Epidermal melanocyte (primary cell): ENCODE measurements around the gene CYP3A4.
"Not testable (repeated sequence)": the region's sequence is repeated elsewhere in the genome, so short reads cannot be mapped to it uniquely, and the experiment has no call there.

ENCODE experiments used
- DNase-seq: peaks from one replicate; pipeline ENCODE4 v3.0.0; 2011; ENCODE audit warnings: low spot score; ENCODE audit not compliant: insufficient read length

CYP3A4 gene

DNA sequence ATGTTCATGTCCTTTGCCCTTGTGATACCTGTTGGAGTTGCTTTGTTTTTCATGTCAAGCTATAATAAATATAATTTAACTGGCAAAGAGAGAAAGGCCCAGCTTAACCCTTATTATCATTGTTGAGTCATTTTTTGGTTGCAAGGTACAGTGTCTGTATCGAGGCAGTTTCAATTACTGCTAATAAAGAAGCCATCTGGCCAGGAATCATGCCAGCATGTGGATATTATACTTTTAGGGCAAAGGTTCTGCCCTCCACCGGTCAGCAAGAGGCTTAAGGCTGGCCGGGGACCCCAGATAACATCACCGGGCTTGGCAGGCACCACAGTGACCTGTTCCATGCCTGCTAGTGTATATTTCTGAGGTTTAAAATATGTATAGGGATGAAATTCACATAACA lies 9.0 kb upstream of the CYP3A4 start:
- no peak for DNase-seq

DNA sequence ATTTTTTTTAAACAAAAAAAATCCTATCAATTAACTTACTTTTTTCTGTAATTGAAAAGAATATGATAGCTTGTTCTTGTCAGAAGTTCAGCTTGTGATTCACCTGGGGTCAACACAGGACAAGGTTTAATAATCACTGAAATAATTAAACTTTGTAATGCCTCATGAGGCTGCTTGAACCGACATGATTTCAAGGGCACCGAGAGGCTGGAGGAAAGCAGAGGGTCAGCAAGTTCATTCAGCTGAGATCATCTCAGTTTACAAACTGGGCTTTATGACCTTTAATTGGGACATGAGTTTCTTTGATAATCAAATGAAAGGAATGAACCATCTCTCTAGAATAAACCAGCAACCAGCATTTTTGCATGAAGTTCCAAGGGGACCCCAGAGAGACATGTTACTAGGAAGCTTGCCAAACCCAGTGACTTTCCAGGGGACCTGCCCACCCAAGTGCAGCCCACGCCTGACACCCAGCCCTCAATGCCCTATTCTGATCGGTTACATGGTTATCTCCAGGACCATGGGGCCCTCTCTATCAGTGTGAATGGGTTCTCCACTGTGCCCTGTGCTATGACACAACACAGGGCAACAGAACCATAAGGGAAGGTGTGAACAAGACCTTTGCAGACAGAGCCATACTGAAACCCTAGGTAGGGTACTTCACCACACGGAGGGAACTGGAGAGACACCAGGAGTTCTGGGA lies 7.8 kb upstream of the CYP3A4 start:
- DNase-seq: no peak

DNA sequence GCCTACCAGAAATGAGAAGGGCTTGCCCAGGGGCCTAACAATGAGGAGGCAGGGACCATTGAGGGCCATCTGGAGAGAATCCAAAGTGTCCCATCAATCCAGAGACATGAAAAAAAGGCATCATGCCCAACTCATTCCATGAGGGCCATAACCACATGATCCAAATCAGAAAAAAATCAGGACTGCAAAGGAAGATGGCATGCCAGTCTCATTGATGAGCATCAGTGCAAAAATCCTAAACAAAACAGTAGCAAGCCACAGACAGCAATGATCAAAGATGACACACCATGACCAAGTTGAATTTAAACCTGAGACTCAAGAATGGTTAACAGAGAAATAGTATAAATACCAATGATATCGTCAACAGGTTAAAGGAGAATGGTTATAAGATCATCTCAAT lies 7.0 kb upstream of the CYP3A4 start:
- no peak for DNase-seq

DNA sequence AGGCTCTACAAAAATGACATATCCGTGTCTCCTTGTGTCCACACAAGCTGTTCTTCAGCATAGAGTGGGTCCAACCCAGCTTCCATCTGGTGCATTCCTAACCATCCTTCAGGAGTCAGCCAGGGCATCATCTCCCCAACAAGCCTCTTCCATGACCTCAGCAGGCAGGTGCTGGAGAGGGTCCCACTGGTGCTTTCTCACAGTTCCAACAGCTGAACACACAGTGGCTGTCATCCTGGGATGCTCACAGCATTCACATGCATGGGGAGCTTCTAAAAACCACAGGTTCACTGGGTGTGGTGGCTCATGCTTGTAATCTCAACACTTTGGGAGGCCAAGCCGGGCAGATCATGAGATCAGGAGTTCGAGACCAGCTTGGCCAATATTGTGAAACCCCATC lies 6.4 kb upstream of the CYP3A4 start:
- no peak for DNase-seq

DNA sequence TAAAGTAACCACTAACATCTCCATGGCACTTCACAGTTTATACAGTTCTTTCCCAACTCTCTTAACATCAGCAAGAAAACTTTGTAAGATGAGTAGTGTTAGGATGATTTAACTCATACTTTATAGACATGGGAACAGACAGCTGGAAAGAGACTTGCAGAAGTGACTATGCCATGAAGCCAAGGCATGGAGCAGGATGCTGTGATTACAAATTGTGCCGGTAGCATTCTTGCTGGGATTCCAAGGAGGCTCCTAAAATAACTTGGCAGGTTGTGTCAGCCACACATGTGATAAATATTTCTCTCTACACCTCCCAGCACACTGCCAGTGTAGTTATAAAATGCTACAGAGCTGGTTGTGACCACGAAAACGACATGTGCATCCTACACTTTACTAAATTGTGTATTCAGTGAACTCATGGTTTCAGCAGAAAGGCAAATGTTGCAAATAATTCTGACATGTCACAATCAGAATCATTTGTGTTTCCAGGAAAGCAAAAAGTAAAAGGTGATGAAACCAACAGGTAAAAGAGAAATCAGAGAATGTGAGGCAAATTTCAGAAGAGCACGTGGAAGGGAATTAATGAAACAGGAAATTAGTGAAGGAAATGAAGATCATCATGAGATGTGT lies 5.6 kb upstream of the CYP3A4 start:
- no peak for DNase-seq

DNA sequence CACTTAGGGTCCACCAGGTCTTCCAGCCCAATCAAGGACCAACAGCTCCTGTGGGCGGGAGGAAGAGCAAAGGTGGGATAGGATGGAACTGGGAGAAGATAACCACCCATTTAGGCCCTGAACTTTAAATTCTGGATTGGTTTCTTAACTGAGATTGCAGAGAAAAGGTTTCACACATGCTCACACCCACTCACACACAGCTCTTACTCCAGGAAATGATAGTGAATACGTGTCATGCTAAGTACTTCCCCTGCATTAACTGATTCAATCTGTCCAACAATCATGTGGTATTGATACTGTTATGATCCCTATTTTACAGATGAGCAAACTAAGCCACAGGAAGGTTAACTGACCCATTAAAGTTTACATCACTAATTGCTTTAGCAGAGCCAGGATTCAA lies 4.6 kb upstream of the CYP3A4 start:
- no peak for DNase-seq

DNA sequence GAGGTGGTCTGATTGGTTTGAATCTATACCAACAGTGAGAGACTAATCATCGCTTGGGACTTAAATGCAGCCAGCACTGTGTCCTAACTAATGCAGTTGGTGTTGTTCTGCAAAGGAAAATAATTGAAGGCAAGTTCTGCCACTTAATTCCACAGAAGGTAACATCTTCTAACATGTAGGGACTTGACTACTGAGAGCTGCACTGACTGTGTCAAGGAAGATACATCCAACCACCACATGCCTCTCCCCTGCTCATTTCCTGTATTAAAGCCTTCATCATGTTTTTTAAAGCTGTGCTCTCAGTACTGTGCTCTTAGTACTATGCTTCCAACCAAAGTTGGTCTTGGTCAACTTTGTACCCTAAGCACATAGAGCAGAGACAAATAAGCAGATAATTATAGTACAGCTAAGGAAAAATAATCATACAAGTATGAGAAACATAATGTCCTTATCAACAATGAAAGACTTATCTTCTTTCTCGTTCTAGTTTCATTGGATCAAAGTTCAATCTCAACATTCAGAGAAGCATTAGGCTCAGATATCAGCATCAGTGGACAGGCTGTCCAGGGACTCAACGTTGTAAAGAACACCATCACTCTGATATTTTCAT lies 2.8 kb upstream of the CYP3A4 start:
- no peak for DNase-seq

DNA sequence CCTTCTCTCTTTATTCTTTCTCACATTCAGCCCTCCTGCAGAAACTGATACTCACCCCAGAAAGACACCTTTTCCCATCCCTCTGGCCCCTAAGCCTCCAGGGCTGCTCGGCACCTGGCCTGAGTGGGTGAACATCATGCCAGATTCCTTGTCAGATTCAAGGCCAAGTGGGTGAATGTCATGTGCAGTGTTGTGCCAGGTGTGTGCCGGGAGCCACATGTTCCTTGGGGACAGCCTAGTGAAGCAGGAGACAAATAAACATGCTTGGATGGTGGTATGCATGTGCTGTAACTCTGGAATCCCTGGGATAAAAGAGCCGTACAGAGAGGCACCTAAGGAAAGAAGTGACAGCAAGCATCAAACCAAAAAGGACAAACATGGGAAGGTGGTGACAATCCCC lies 1.7 kb upstream of the CYP3A4 start:
- not testable (repeated sequence) for DNase-seq

DNA sequence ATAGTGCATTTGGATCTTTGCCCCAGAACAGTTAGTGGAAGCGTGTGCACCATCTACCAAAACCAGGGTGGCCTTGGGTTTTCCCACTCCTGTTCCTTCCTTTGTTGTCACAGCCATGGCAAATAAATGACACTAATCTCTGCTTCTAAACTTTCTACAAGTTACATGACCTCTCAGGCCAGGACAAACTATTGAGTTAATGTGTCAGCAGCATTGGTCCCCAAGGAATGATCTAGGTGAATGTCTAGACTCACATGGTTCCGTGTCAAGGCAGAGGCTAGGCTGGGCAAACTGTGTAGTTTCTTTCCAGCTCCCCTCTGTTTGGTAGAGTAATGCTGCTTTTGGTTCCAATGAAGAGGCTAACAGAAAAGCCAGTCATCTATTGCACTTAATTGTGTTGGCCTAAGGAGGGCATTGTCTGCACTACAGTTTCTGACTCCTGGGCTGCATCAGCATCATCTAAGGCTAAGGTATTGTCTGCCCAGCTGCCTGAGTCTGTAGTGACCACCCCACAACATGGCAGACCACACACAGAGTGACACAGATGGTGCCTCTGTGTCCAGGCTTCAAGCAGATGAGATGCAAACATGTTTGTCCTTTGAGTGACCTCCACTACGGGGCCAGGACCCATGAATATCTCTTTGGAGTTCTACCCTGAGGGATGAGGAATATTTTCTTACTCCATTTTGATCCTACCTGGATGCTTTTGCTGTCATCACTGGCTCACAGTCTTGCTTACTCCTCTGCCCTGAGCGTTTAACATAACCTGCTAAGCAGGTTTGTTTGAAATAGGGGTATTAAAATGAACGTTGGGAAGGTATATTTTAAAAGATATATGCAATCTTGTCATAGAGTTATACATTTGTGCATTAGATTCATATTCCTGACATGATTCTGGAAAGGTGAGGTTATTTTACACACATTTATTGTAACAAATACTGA lies 1.7 kb downstream of the CYP3A4 start:
- DNase-seq: no peak

DNA sequence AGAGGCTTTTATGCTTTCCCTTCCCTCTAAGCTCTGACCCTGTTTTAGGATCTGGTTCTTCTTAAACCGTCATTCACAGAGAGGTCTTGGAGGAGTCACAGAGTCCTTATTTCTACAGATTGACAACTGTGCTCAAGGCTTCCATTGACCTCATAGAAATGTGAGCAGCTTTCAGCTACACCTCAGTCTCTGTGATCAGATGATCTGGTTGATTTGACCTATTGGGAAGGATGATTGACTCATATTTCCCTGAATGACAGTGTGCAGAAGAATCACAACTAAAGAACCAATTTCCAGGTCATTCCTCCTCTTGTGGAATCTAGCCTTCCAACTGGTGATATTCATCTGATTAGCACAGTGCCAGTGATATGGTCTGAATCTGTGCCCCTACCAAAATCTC lies 3.4 kb downstream of the CYP3A4 start:
- no peak for DNase-seq

DNA sequence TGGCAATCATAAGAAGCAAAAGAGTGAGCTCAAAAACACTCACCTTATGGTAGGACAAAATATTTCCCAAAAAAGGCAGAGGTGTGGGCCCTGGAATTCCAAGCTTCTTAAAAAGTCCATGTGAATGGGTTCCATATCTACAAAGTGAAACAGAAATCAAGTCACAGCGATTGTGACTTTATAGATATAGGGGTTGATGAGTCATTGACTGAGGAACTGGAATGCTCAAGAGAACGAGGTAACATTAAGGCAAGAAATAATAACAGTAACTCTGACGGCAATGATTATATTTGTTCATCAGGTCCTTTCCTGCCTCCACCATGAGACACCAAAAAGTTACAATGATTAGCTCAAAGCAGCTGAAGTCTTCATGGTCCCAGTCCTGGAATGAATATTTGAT lies 4.0 kb downstream of the CYP3A4 start:
- no peak for DNase-seq

DNA sequence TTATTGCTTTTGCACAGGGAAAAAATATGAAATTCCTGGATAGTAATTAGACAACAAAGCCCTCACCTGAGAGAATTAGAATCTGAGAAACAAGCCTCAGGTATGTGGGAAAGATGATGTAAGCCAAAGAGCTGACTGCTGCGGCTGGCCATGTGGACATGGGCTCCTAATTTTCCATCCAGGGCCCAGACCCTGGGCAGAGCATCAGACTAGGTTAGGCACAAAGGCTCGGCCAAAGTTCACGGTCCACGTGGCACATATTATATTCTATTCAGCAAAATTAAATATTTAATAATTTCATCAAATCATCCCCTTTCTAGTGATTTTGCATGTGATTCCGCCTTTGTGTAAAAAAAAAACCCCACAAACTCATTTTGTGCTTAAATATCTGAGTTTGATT lies 5.1 kb downstream of the CYP3A4 start:
- DNase-seq: no peak

DNA sequence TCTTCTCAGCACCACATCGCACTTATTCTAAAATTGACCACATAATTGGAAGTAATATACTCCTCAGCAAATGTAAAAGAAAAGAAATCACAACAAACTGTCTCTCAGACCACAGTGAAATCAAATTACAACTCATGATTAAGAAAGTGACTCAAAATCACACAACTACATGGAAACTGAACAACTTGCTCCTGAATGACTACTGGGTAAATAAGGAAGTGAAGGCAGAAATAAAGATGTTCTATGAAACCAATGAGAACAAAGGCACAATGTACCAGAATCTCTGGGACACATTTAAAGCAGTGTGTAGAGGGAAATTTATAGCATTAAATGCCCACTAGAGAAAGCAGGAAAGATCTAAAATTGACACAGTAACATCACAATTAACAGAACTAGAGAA lies 10.6 kb downstream of the CYP3A4 start:
- not testable (repeated sequence) for DNase-seq

DNA sequence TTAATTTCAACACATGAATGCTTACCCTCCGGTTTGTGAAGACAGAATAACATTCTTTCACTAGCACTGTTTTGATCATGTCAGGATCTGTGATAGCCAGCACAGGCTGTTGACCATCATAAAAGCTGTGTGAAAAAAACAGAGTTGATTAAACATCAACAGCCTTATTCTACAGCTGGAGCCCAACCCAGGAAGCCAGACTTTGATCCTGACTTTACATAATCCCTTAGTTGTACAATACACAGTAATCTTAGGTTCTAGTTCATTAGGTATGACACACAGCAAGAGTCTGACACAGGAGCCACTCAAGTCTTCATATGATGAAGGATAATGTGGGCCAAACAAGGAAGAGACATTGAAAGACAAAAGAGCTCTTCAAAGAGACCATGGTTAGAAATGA lies 11.4 kb downstream of the CYP3A4 start:
- no peak for DNase-seq

DNA sequence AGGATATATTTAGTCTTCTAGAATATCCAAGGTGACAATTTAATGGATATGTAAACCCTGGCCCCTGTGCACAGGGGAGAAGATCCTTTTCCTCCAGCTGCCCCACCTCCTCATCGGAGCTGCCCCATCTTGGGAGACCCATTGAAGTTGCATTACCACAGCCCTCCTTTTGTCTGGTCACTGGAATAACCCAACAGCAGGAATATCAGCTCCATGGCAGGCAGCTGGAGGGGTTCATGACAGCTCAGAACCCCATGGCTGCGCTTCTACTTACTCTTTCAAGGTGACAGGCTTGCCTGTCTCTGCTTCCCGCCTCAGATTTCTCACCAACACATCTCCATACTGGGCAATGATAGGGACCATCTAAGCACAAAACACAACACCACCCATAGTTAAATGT lies 14.5 kb downstream of the CYP3A4 start:
- not testable (repeated sequence) for DNase-seq

DNA sequence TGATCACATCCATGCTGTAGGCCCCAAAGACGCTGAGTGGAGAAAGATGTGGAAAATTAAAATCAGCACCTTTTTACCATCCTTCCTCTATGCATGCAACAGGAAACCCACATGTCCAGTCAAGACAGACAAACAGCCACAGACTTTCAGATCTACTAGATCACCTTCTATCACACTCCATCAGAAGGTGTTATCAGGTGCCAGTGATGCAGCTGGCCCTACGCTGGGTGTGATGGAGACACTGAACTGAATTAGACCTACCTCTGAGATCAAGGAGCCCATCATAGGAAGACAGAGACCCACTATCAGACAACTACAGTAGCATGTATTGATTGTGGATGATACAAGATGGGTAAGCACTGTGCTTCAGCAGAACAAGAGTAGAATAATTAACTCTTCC lies 15.5 kb downstream of the CYP3A4 start:
- no peak for DNase-seq

DNA sequence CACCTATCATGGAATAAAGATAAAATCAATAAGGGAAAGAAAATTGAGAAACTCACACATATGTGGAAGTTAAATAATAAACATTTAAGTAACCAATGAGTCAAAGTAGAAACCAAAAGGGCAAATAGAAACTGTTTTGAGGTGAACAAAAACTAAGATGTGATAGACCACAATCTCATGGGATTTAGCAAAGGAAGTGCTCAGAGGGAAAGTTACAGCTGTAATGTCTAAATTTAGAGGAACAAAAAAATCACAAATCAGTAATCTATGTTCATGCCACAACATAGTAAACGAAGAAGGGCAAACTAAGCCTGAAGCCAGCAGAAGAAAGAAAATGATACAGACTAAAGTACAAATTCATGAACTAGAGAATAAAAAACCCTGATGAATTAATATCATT lies 16.3 kb downstream of the CYP3A4 start:
- no peak for DNase-seq

DNA sequence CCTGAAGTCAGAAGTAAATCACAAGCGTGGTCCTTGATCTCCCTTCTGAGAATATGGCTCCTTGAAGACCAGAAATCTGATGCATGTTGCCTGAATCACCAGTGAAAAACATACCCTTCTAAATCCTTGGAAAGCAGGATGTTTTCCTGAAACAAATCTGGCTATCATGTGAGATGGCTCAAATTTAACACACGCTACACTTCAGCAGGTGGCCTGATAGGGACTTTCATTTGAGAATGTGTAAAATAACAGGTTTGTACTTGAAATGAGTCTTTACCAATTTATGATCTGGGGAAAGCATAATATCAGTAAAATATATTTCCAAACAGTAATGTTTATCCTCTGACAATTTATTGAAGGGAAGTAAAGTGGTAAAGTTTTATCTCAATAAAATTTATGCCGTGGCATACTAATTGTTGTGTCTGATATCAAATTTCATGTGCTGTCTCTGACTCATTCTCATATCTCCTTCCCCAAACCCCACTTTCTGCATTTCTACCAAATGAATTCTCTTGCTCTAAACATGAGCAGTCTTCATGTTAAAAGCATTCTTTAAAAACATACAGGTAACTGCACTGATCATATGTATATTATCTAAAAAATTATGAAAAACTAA lies 17.4 kb downstream of the CYP3A4 start:
- no peak for DNase-seq

DNA sequence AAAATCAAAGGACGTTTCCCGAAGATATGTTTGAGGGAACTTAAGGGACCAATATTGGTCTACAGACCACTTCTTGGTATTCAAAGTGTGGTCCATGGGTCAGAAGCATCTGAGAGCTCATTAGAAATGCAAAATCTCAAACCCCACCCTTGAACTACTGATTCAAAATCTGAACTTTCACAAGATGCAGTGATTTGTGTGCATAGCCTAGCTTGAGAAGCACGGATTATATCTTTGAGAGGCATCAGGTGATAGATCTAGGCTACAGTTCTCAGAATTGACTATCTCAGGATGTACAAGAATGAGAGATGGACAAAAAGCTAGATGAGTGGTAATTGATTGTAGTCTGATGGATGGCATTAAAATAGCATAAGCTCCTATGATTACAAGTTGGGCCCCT lies 19.5 kb downstream of the CYP3A4 start:
- no peak for DNase-seq

DNA sequence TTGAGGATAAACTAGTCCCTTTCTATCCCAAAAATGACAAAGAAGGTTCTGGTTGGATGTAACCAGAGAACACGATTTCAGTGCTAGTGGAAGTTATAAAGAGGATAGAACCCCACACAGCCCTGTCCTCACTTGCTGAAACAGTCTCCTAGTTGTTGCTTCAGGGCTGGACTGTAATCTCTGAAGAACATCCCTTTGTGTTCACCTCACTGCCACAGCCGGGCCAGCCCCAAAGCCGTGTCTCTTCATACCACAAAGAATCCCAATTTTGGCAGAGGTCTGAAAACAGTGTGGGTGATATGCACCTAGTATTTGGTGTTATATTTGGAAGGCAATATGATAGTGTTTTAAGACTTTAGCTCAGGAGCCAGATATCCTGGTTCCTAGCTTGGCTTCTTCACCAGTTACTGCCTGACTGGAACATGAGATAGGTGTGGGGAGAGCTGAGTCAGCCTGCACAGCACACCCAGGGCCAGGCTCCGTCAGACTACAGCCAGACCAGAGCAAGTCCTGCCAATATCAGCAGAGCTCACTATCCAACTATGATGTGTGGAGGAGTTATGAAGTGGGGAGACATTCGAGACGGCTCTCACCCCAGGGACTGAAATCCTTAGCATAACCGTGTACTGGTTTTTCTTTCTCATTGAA lies 21.2 kb downstream of the CYP3A4 start:
- DNase-seq: no peak

DNA sequence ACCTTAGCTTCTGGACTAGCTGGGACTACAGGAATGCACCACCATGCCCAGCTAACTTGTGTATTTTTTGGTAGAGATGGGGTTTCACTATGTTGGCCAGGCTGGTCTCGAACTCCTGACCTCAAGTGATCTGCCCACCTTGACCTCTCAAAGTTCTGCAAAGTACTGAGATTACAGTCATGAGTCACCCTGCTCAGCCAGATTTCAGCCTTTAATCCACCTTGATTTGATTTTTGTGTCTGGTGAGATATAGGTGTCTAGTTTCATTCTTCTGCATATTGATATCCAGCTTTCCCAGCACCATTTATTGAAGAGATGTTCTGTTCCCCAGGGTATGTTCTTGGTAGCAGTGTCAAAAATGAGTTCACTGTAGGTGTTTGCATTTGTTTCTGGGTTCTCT lies 28.9 kb downstream of the CYP3A4 start:
- no peak for DNase-seq
